Small intestine (tissue), 7 donors: ENCODE data around the gene CADPS. TPM values are rescaled to one million over a fixed set of nuclear protein-coding genes. Genes with fewer than 3 reads are reported as not detected.
A peak's percentile ranks its signal among the peaks of the same experiment; 100 is the strongest.

Experiments
- DNase-seq, 2 donors: peaks; one replicate each; pipeline versions ENCODE4 v3.0.0 to v3.0.0-alpha.2; 2013
- FAIRE-seq: peaks from 2 replicates; lab custom pipeline; 2012; peaks lifted over from hg19 to GRCh38; lab: Jason Lieb, UNC
- H3K27ac ChIP-seq, 3 donors: one replicate each; pipeline ENCODE4 v1.5.1; 2013; ENCODE audit warnings: low read length in 2 of 3, mild to moderate bottlenecking in 2 of 3, control low read depth in 1 of 3, inconsistent platforms in 1 of 3, low read depth in 1 of 3, moderate library complexity in 1 of 3
- H3K27me3 ChIP-seq, 3 donors: one replicate each; pipeline ENCODE4 v1.6.1; 2013; ENCODE audit warnings: low read length in 3 of 3, inconsistent platforms in 1 of 3; ENCODE audit not compliant: control insufficient read depth in 3 of 3, insufficient read depth in 3 of 3
- H3K36me3 ChIP-seq, 3 donors: one replicate each; pipeline ENCODE4 v1.6.1; 2013; ENCODE audit warnings: low read length in 3 of 3, inconsistent platforms in 1 of 3, low read depth in 1 of 3, mild to moderate bottlenecking in 1 of 3, moderate library complexity in 1 of 3; ENCODE audit not compliant: control insufficient read depth in 3 of 3, insufficient read depth in 2 of 3
- H3K4me1 ChIP-seq, 3 donors: one replicate each; pipeline ENCODE4 v1.6.1; 2013; ENCODE audit warnings: low read length in 2 of 3, inconsistent platforms in 1 of 3, low read depth in 1 of 3, mild to moderate bottlenecking in 1 of 3, moderate library complexity in 1 of 3; ENCODE audit not compliant: control insufficient read depth in 3 of 3, insufficient read depth in 2 of 3
- H3K4me3 ChIP-seq, 3 donors: one replicate each; pipeline ENCODE4 v1.5.1; 2013; ENCODE audit warnings: low read length in 3 of 3, control low read depth in 1 of 3, inconsistent platforms in 1 of 3, low read depth in 1 of 3, mild to moderate bottlenecking in 1 of 3, moderate library complexity in 1 of 3
- H3K9me3 ChIP-seq, 2 donors: one replicate each; pipeline ENCODE4 v1.6.1; 2013; ENCODE audit warnings: low read depth in 1 of 2, low read length in 1 of 2; ENCODE audit not compliant: control insufficient read depth in 2 of 2, insufficient read depth in 1 of 2
- WGBS, 3 donors: extraction: QIAGEN DNeasy Blood & Tissue Kit; methylation state at CpG; one replicate each; pipeline ENCODE4 v1.1.7; 2013; 5-methylcytosine and 5-hydroxymethylcytosine counted together
- polyA plus RNA-seq, 4 donors: library from polyadenylated mRNA; stranded (reverse) in 3 of 4; unstranded in 1 of 4; fragments of 200-250 nt in 3 of 4; fragments of 120-200 nt in 1 of 4; gene quantifications; one replicate each; pipeline versions ENCODE4 v1.2.1 to v1.2.3, GENCODE V29; 2013
- donor health status: healthy with polysubstance abuse.
- donor health status: control.
- donor health status: control.
- donor health status: Bipolar disorder and iron deficiency.
- donor health status: healthy.

Gene CADPS
- polyA plus RNA-seq, 4 donors: 1.9 to 9.3 (median 6.0) TPM

DNA sequence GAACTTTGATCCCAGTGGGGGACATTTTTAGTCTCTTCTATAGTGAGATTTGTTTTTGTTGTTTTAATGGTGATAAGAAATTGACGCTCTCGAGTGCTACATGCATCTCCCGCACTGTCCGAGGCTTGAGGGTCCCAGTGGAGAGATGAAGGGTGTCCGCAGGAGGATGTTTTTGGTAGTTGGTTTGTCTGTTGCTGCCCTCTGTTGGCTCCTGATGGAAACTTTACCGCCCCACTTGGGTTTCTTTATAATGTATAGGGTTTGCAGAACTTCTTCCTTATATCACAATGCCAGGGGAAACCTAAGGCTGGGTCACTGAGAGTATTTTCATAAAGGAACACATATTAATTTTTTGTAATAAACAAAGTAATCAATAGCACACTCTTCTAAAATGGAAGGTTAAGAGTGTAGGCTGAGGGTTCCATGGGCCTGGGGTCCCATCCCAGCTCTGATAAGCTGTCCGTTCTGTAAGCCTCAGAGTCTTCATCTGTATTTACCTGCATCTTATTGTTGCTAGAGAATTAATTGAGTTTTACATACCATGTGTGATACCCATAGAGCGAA, 316.6 kb downstream of the CADPS start:
- H3K4me3 ChIP-seq: no peak overlapping the region
- WGBS, 3 donors: 41 to 86% (median 65%) methylated on average over 8 of the region's 8 CpGs
- FAIRE-seq: no peak
- peak in 1 of 2 donors; percentile 16 for DNase-seq
- H3K27me3 ChIP-seq: no peaks in the 10 kb centered on the region
- H3K36me3 ChIP-seq: no peaks in the 10 kb centered on the region
- H3K27ac ChIP-seq: no peak overlapping the region
- H3K4me1 ChIP-seq: no peaks in the 10 kb centered on the region
- H3K9me3 ChIP-seq: no peaks in the 10 kb centered on the region

GRCh38 chr3:62557983-62558382, 317.2 kb downstream of the CADPS start:
- Histone ChIP-seq H3K27me3 (no peaks in the 10 kb centered on the region), H3K4me3 (no peak overlapping the region), H3K36me3 (no peaks in the 10 kb centered on the region), H3K9me3 (no peaks in the 10 kb centered on the region), H3K27ac (no peak overlapping the region), H3K4me1 (no peaks in the 10 kb centered on the region)
- DNase-seq: no peak
- no peak for FAIRE-seq
- 87 to 92% (median 89%) methylated on average over 5 of the region's 5 CpGs for WGBS, 3 donors

DNA sequence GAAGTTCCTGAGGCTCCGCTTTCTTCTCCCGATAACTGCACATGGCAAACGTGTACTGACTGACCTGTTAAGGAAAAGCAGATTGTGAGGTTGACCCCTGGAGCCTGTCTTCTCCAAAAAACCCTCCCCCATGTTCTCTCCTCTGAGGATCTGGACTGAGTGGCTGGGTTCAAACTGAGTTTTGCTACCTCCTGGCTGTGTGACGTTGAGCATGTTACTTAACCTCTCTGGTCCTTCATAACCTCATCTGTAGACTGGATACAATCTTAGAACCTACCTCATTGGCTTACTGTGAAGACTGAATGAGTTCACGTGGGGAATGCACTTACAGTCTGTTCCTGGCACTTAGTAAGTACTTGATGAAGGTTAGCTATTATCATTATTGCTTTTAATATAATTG, 317.8 kb downstream of the CADPS start:
- no peaks in the 10 kb centered on the region for H3K4me1 ChIP-seq
- H3K27ac ChIP-seq: no peak overlapping the region
- DNase-seq (no peak), FAIRE-seq (no peak)
- 71 to 81% (median 81%) methylated on average over 5 of the region's 5 CpGs for WGBS, 3 donors
- no peaks in the 10 kb centered on the region for H3K27me3 ChIP-seq
- H3K36me3 ChIP-seq: no peaks in the 10 kb centered on the region
- H3K9me3 ChIP-seq: no peaks in the 10 kb centered on the region
- H3K4me3 ChIP-seq: no peak overlapping the region

DNA sequence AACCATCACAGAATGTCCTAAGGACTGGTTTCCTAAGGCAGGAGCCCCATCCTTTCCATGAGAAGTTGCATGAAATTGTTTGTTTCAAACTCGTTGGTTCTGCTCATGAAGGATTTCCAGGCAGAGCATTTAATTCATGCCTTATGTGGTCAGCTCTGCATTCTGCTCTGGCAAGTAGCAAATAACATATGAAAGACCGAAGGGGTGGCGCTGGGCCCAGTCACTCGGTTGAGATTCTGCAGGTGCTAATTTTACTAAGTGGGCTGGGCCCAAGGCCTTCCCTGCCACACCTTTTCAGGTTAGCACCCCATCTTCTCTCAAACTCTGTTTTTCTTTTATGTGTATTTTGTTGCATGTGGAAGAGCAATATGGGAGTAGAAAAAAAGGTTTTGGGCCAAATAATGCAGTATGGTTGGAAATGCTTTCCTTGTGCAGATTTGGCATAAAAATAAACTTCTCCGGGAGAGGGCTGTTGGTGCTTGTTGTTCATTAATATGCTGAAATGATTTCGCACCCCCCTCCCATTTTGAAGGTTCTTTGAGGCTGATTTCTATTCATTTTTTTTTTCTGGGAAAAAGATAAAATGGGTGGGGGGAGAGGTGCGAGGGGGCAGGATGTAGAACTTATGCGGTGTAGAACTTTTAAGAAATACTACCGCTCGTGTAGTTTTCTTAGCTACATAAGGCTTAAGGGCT, 318.9 kb downstream of the CADPS start:
- Histone ChIP-seq H3K4me3 (no peak overlapping the region), H3K4me1 (no peaks in the 10 kb centered on the region), H3K9me3 (no peaks in the 10 kb centered on the region), H3K36me3 (no peaks in the 10 kb centered on the region), H3K27me3 (no peaks in the 10 kb centered on the region), H3K27ac (no peak overlapping the region)
- no peak for DNase-seq
- WGBS, 3 donors: 68 to 86% (median 81%) methylated on average over 10 of the region's 10 CpGs
- no peak for FAIRE-seq

DNA sequence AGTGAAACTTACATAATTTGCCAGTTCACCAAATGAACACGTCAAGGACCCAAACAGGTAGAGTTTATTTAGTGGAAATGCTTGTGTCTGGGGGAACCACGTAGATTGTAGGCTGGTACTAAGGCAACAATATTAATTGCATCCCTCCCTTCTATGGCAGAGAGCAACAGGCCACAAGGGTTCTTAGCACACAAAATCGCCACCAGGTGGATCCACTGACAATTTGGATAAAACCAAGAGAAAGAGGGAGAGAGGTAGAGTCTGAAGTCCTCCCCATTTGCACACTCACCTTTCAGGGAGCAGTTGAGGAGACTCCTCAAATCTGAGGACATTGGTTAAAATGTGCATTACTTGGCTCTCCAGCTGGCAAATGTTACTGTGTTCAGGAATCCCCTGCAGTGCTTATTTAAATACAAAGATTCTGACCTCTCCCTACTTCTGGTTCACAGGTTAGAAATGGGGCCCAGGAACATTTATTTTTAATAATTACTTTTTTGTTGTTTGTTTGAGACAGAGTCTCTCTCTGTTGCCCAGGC, 320.9 kb downstream of the CADPS start:
- FAIRE-seq (no peak), DNase-seq (no peak)
- Histone ChIP-seq H3K4me3 (no peak overlapping the region), H3K27me3 (peaks cover 0 to 3% (median 0%) of the 10 kb centered on the region in 3 donors), H3K27ac (no peak overlapping the region), H3K4me1 (no peaks in the 10 kb centered on the region), H3K36me3 (no peaks in the 10 kb centered on the region), H3K9me3 (no peaks in the 10 kb centered on the region)
- WGBS, 3 donors: 68 to 82% (median 75%) methylated on average over 3 of the region's 3 CpGs

DNA sequence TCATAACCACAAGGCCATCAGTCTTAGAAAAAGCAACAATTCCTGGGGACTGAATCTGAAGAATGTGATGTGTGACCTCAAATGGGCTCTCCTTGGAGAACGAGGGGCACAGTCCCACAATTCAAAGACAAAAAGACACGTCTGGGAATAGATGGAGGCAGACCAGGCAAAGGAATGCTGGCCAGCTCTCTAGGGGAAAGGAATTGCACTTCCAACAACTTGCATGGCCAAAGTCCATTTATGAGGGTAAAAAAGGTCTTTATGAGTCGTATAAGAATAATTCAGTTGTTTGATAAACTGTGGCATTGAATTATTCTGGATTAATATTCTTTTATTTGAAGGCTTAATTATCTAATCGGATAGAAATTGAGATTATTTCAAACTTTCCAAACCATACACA, 321.4 kb downstream of the CADPS start:
- Histone ChIP-seq H3K36me3 (no peaks in the 10 kb centered on the region), H3K4me1 (no peaks in the 10 kb centered on the region), H3K9me3 (no peaks in the 10 kb centered on the region), H3K4me3 (no peak overlapping the region), H3K27ac (no peak overlapping the region), H3K27me3 (peaks cover 0 to 3% (median 0%) of the 10 kb centered on the region in 3 donors)
- DNase-seq (peak in 1 of 2 donors; percentile 37), FAIRE-seq (no peak)
- WGBS, 3 donors: 43 to 65% (median 50%) methylated on average over 4 of the region's 4 CpGs

GRCh38 chr3:62551556-62551955, 323.7 kb downstream of the CADPS start:
- WGBS, 3 donors: 87 to 97% (median 88%) methylated on average over 2 of the region's 2 CpGs
- no peaks in the 10 kb centered on the region for H3K9me3 ChIP-seq
- no peaks in the 10 kb centered on the region for H3K4me1 ChIP-seq
- H3K36me3 ChIP-seq: no peaks in the 10 kb centered on the region
- FAIRE-seq (no peak), DNase-seq (no peak)
- H3K27me3 ChIP-seq: peaks cover 0 to 3% (median 0%) of the 10 kb centered on the region in 3 donors
- H3K4me3 ChIP-seq: no peak overlapping the region
- H3K27ac ChIP-seq: no peak overlapping the region

GRCh38 chr3:62550439-62550838, 324.8 kb downstream of the CADPS start:
- no peak overlapping the region for H3K27ac ChIP-seq
- H3K4me1 ChIP-seq: no peaks in the 10 kb centered on the region
- no peaks in the 10 kb centered on the region for H3K9me3 ChIP-seq
- no peak for FAIRE-seq
- WGBS, 3 donors: 78 to 84% (median 80%) methylated on average over 5 of the region's 5 CpGs
- no peaks in the 10 kb centered on the region for H3K36me3 ChIP-seq
- H3K27me3 ChIP-seq: peaks cover 0 to 3% (median 0%) of the 10 kb centered on the region in 3 donors
- DNase-seq: no peak
- no peak overlapping the region for H3K4me3 ChIP-seq
